SU-DHL-6 (cell line): ENCODE data around the gene TRIP6.

Experiments used
- EZH2phosphoT487 ChIP-seq: fragments of 200-600 bp; sonication (generic), shearing (Covaris generic); conservative IDR thresholded peaks from 2 replicates; pipeline ENCODE4 v1.6.1; 2018; ENCODE audit warnings: mild to moderate bottlenecking, antibody characterized with exemption, low read length, moderate library complexity, mixed read lengths
- TF ChIP-seq, protein P1 (sequence below): fragments of 200-600 bp; sonication (generic); IDR thresholded peaks from one replicate; pipeline ENCODE4 v1.5.1; 2017; ENCODE audit warnings: antibody characterized with exemption, mild to moderate bottlenecking, low read length, moderate library complexity; ENCODE audit not compliant: insufficient read depth, poor library complexity, severe bottlenecking

- TF ChIP-seq, protein P1, sequence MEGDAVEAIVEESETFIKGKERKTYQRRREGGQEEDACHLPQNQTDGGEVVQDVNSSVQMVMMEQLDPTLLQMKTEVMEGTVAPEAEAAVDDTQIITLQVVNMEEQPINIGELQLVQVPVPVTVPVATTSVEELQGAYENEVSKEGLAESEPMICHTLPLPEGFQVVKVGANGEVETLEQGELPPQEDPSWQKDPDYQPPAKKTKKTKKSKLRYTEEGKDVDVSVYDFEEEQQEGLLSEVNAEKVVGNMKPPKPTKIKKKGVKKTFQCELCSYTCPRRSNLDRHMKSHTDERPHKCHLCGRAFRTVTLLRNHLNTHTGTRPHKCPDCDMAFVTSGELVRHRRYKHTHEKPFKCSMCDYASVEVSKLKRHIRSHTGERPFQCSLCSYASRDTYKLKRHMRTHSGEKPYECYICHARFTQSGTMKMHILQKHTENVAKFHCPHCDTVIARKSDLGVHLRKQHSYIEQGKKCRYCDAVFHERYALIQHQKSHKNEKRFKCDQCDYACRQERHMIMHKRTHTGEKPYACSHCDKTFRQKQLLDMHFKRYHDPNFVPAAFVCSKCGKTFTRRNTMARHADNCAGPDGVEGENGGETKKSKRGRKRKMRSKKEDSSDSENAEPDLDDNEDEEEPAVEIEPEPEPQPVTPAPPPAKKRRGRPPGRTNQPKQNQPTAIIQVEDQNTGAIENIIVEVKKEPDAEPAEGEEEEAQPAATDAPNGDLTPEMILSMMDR = no peak
- no peak for TF ChIP-seq EZH2phosphoT487
These were observed 27.8 kb upstream of the TRIP6 start for GRCh38 chr7:100839361-100839760.
